Activated CD4-positive, alpha-beta T cell treated with anti-CD3 and anti-CD28 coated beads for 48 hours (primary cell): ENCODE measurements around the gene SYNE1.

Experiments
- DNase-seq: peaks from one replicate; pipeline ENCODE4 v3.0.0-alpha.2; 2020

SYNE1 gene

GRCh38 chr6:152609125-152609670 lies 28.0 kb downstream of the SYNE1 start:
- no peak for DNase-seq

- DNase-seq = no peak
Observed at GRCh38 chr6:152605941-152606340, 31.2 kb downstream of the SYNE1 start.

GRCh38 chr6:152605342-152605741 lies 31.8 kb downstream of the SYNE1 start:
- no peak for DNase-seq

GRCh38 chr6:152603911-152604310 lies 33.3 kb downstream of the SYNE1 start:
- DNase-seq = no peak

GRCh38 chr6:152600022-152600421 lies 37.1 kb downstream of the SYNE1 start:
- no peak for DNase-seq

GRCh38 chr6:152598901-152599537 lies 38.1 kb downstream of the SYNE1 start:
- DNase-seq = no peak

- no peak for DNase-seq
Observed at GRCh38 chr6:152598421-152598820, 38.7 kb downstream of the SYNE1 start.

GRCh38 chr6:152596726-152597125 lies 40.4 kb downstream of the SYNE1 start:
- DNase-seq = no peak

- DNase-seq = no peak
Observed at GRCh38 chr6:152595499-152595898, 41.7 kb downstream of the SYNE1 start.

GRCh38 chr6:152594701-152595100 lies 42.5 kb downstream of the SYNE1 start:
- no peak for DNase-seq

- DNase-seq = no peak
Observed at GRCh38 chr6:152588456-152588855, 48.7 kb downstream of the SYNE1 start.

GRCh38 chr6:152587473-152587872 lies 49.7 kb downstream of the SYNE1 start:
- no peak for DNase-seq

- no peak for DNase-seq
Observed at GRCh38 chr6:152585236-152585635, 51.9 kb downstream of the SYNE1 start.

GRCh38 chr6:152583888-152584287 lies 53.3 kb downstream of the SYNE1 start:
- no peak for DNase-seq

- no peak for DNase-seq
Observed at GRCh38 chr6:152576525-152576924, 60.6 kb downstream of the SYNE1 start.

GRCh38 chr6:152575621-152576150 lies 61.5 kb downstream of the SYNE1 start:
- DNase-seq = no peak

- DNase-seq = no peak
Observed at GRCh38 chr6:152575161-152575560, 62.0 kb downstream of the SYNE1 start.

- no peak for DNase-seq
Observed at GRCh38 chr6:152573762-152574161, 63.4 kb downstream of the SYNE1 start.

- no peak for DNase-seq
Observed at GRCh38 chr6:152572338-152573088, 64.6 kb downstream of the SYNE1 start.

GRCh38 chr6:152571943-152572337 lies 65.2 kb downstream of the SYNE1 start:
- DNase-seq = no peak

GRCh38 chr6:152571089-152571488 lies 66.1 kb downstream of the SYNE1 start:
- no peak for DNase-seq

- DNase-seq = no peak
Observed at GRCh38 chr6:152566103-152566875, 70.9 kb downstream of the SYNE1 start.

- no peak for DNase-seq
Observed at GRCh38 chr6:152563177-152563576, 74.0 kb downstream of the SYNE1 start.
